ENCODE data around the gene CACNA2D1. TPM values are rescaled to one million over a fixed set of nuclear protein-coding genes. Genes with fewer than 3 reads are reported as not detected.

The CACNA2D1 gene
- polyA plus RNA-seq, 1 experiment = 19.5 TPM

- no peak for DNase-seq (ENCODE audit: low read depth, low spot score)
- CTCF ChIA-PET = no interaction called here
Observed at GRCh38 chr7:82339958-82340357, 103.6 kb downstream of the CACNA2D1 start.

GRCh38 chr7:82335927-82336326 is 107.7 kb downstream of the CACNA2D1 start:
- ChIA-PET CTCF (no interaction called here), POLR2A (no interaction called here)
- no peaks in the 10 kb centered on the region for H3K27me3 ChIP-seq (ENCODE audit: control insufficient read depth, insufficient read depth, low read length)
- no peaks in the 10 kb centered on the region for H3K9me3 ChIP-seq (ENCODE audit: control insufficient read depth, insufficient read depth, low read length)
- no peak overlapping the region for H3K4me3 ChIP-seq (ENCODE audit: low read depth, low read length)
- DNase-seq (ENCODE audit: low read depth, low spot score) = no peak
- TF ChIP-seq CTCF (IDR thresholded peaks at IDR 0.05; ENCODE audit: low read depth, low read length) = no peak
- H3K27ac ChIP-seq (ENCODE audit: low read depth, low read length) = no peak overlapping the region

More at GRCh38 chr7:82339958-82340357, 103.6 kb downstream of the CACNA2D1 start:
- POLR2A ChIA-PET = no interaction called here
- H3K4me3 ChIP-seq (ENCODE audit: low read depth, low read length) = no peak overlapping the region
- no peak overlapping the region for H3K27ac ChIP-seq (ENCODE audit: low read depth, low read length)
- no peaks in the 10 kb centered on the region for H3K27me3 ChIP-seq (ENCODE audit: control insufficient read depth, insufficient read depth, low read length)
- no peak for TF ChIP-seq CTCF (IDR thresholded peaks at IDR 0.05; ENCODE audit: low read depth, low read length)
- H3K9me3 ChIP-seq (ENCODE audit: control insufficient read depth, insufficient read depth, low read length) = no peaks in the 10 kb centered on the region

GRCh38 chr7:82335001-82335400 is 108.6 kb downstream of the CACNA2D1 start:
- Histone ChIP-seq H3K9me3 (ENCODE audit: control insufficient read depth, insufficient read depth, low read length) (no peaks in the 10 kb centered on the region), H3K27ac (ENCODE audit: low read depth, low read length) (no peak overlapping the region), H3K27me3 (ENCODE audit: control insufficient read depth, insufficient read depth, low read length) (no peaks in the 10 kb centered on the region), H3K4me3 (ENCODE audit: low read depth, low read length) (no peak overlapping the region)
- CTCF ChIA-PET = interaction anchor here (1.3 kb wide), 1 partner anchor 237 kb away, joined by 3 read pairs; no protein-coding TSS in a partner anchor
- no peak for DNase-seq (ENCODE audit: low read depth, low spot score)
- POLR2A ChIA-PET = no interaction called here
- TF ChIP-seq CTCF (IDR thresholded peaks at IDR 0.05; ENCODE audit: low read depth, low read length) = no peak

- no peak for DNase-seq (ENCODE audit: low read depth, low spot score)
- Histone ChIP-seq H3K27ac (ENCODE audit: low read depth, low read length) (no peak overlapping the region), H3K9me3 (ENCODE audit: control insufficient read depth, insufficient read depth, low read length) (no peaks in the 10 kb centered on the region), H3K4me3 (ENCODE audit: low read depth, low read length) (no peak overlapping the region), H3K27me3 (ENCODE audit: control insufficient read depth, insufficient read depth, low read length) (no peaks in the 10 kb centered on the region)
- TF ChIP-seq CTCF (IDR thresholded peaks at IDR 0.05; ENCODE audit: low read depth, low read length) = no peak
- ChIA-PET POLR2A (no interaction called here), CTCF (no interaction called here)
Observed at GRCh38 chr7:82331234-82331633, 112.3 kb downstream of the CACNA2D1 start.

- no peak for DNase-seq (ENCODE audit: low read depth, low spot score)
- TF ChIP-seq CTCF (IDR thresholded peaks at IDR 0.05; ENCODE audit: low read depth, low read length) = no peak
- H3K4me3 ChIP-seq (ENCODE audit: low read depth, low read length) = no peak overlapping the region
- ChIA-PET POLR2A (no interaction called here), CTCF (no interaction called here)
- H3K27me3 ChIP-seq (ENCODE audit: control insufficient read depth, insufficient read depth, low read length) = no peaks in the 10 kb centered on the region
- H3K9me3 ChIP-seq (ENCODE audit: control insufficient read depth, insufficient read depth, low read length) = no peaks in the 10 kb centered on the region
- H3K27ac ChIP-seq (ENCODE audit: low read depth, low read length) = no peak overlapping the region
Observed at GRCh38 chr7:82330706-82331215, 112.8 kb downstream of the CACNA2D1 start.
